ENCODE data around the gene OR5J2.
"Not testable (repeated sequence)": the region's sequence is repeated elsewhere in the genome, so short reads cannot be mapped to it uniquely, and the experiment has no call there.

OR5J2 gene

DNA sequence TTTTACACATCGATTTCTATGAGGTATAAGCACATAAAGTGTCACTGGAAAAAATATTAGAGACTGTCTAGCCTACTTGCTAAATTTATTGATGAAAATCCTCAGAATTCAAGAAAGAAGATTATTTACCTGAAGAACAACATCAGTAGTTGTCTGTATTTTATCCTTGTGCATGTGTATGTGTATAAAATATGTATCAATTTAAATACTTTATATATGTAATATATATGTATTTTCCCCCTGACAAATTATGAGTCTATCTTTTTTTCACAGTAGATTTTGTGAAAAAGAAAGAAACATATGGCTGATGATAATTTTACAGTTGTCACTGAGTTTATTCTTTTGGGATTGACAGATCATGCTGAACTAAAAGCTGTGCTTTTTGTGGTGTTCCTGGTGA is at the start of gene OR5J2:
TSS of gene OR5J2 (plus strand) at position 301 of the 400 bp plus-strand sequence. CDS start at position 301, 0 bp downstream.
- no peak for DNase-seq (ENCODE audit: low spot score)

DNA sequence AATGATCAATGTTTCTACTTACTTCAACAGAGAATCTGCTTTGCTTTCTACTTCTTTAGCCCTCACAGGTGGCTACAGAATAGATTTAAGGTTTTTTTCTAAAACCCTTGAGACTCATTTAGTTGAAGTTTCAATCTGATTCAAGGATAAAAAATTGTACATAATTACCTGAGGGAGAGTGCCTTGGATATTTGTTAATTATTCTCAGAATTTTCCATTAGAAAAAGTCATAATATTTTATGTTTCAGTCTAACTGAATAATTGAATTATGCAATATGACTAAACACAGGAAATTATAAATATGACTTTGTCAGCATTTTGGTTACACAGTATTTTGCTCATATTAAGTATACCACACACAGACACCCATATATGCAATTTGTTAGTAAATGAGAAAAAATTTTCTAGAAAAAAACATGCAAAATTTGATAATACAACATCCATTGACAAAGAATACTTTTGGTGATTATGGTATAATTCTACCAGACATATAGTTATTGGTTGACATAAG is 36.2 kb upstream of the OR5J2 start, which contains the start of gene OR8J3:
TSS of gene OR8J3 (minus strand) at position 51 of the 511 bp plus-strand sequence. CDS start 2,483 bp downstream, outside the sequence.
- DNase-seq (ENCODE audit: low spot score): no peak

DNA sequence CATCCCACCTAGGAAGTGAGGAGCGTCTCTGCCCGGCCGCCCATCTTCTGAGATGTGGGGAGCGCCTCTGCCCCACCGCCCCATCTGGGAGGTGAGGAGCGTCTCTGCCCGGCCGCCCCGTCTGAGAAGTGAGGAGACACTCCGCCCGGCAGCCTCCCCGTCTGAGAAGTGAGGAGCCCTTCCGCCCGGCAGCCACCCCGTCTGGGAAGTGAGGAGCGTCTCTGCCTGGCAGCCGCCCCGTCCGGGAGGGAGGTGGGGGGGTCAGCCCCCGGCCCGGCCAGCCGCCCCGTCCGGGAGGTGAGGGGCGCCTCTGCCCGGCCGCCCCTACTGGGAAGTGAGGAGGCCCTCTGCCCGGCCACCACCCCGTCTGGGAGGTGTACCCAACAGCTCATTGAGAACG is 32.7 kb upstream of the OR5J2 start:
- DNase-seq (ENCODE audit: low spot score): not testable (repeated sequence)

DNA sequence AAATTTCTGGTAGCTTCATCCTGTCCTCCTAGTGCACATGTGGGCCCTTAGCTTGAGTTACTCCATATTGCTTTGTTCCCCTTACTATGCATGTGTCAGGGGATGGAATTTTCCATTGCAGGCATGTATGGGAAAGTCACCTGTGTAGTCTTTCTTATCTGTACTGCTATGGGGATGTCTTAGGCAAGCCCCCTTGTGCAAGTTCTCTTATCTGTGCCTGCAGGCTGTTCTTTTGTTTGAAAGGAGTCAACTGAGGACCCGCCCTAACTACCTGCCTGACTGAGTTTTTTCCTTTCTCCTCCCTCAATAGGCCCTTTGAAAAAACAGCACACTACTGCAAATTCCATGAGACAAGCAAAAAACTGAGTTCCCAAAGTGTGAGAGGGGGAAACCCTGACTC is 25.0 kb upstream of the OR5J2 start:
- no peak for DNase-seq (ENCODE audit: low spot score)

DNA sequence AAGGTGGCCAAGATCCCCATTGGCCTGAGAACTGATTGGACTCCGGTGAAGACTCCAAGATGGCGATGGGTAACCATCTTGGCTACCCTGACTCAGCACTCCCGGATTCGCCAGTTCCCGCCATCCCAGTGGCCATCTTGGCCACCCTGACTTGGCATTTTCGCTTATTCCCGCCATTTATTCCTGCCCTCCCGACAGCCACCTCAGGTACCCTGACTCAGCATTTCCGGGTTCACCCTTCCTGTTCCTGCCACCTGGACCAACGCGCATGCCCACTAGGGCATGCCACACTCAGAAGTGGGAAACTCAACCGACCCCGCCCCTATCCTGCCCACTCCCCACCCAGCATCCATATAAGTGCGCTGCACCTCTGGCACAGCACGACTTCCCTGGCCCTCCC is 24.1 kb upstream of the OR5J2 start:
- no peak for DNase-seq (ENCODE audit: low spot score)

DNA sequence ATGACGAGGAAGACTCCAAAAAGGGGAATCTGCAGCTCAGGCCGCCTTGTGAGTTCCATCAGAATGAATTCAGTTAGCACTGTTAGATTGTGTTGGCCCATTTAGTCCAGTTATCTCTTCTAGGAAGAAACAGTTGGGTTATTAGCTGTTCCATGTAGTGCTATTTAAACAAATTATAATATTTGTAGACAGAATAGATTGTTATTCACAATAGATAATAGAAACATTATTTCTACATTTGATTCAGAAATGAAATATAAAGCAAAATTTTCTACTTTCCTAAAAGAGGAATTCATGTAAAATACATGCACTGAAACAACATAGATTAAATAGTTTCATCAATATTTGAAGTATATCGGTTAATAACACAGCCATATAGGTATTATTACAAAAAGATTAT is 16.2 kb upstream of the OR5J2 start, which contains the start of gene OR8K5:
TSS of gene OR8K5 (minus strand) at position 101 of the 400 bp plus-strand sequence. CDS start at position 101, 0 bp downstream.
- no peak for DNase-seq (ENCODE audit: low spot score)

DNA sequence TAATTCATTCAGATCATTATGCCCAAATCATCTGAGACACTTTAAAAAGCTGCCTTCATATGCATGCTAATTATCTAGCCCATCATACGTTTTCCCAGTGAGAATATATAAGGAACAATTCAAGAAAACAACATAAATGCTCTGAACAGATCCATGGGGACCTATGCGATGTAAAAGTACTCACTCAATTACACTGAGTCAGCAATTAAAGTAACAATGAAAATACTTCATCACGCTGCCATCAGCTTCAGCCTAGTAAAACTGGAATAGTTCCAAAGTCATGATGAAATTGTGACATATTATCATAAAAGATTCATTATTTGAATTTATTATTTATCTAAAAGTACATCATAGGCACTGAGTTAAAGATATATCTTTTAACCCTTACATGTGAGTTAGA is 12.6 kb upstream of the OR5J2 start:
- no peak for DNase-seq (ENCODE audit: low spot score)

DNA sequence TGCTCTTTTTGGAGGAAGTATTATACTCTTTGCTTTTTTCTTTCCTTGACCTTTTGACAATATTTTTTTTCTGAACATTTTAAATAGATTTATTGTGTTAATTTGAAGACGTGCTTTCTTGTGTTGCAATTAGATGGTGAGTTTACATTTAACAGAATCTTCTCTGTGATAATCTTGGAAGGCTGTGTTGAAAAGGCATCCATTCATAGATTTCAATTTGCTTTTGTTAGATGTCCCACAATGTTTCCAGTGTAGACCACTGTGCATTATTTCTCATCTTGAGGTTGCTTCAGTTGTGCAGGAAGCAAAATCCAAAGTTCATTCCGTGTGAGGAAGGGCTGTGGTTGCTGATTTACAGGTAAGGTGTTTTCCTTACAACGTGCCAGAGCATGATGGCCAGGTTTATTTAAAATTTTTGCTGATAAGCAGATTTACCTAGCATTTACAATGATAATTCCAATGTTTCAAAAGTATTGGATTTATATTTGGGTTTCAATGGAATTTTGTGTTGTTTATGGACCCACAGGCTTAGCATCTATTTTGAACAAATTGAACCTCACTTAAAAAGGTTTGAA is 4.1 kb upstream of the OR5J2 start:
- no peak for DNase-seq (ENCODE audit: low spot score)

DNA sequence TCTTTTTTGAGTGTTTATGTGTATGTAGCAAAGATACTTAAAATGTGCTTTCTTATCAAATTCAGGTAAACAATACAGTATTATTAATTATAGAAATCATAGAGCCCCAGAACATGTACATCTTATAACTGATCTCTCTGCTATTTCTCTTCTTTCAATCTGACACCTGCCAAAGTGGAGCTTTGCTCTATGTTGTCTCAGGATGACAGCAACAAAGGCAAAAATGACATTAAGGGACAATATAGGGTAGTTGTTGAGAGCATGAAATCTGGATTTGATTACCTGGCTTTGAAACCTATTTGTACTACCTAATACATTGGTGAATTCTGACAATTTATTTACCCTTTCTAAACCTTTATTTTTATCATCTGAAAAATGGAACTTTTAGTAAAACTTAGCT is 7.0 kb downstream of the OR5J2 start:
- no peak for DNase-seq (ENCODE audit: low spot score)

DNA sequence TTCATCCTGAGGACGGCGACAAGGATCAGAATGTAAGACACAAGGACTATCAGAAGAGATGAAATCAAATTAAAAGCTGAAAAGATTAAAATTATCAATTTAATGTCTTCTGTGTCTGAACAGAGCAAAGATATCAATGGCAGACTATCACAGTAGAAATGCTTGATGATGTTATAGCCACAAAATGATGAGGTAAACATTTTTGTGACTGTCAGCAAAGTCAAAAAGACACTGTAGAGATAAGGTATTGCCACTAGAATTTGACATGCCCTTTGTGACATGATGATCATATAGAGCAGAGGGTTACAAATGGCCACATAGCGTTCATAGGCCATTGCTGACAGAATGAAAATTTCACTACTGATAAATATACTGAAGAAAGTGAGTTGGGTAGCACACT is 12.2 kb downstream of the OR5J2 start:
- DNase-seq (ENCODE audit: low spot score): no peak

DNA sequence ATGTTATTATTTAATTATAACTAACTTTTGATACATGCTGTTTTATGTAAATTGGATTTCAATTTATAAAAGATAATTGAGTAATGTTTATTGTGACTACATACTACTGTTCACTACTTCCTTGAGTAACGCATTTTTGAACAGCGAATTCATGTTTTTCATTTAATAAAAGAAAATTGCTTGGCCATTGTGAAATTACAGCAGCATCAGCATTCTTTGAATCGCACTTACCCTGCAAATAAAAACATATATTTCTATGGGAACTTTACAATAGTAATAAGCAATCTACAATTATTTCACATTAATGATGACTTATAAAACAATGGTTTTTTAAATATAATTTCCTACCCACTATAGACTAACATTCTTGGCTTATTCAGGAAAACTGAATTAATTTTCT is 20.3 kb downstream of the OR5J2 start:
- no peak for DNase-seq (ENCODE audit: low spot score)

DNA sequence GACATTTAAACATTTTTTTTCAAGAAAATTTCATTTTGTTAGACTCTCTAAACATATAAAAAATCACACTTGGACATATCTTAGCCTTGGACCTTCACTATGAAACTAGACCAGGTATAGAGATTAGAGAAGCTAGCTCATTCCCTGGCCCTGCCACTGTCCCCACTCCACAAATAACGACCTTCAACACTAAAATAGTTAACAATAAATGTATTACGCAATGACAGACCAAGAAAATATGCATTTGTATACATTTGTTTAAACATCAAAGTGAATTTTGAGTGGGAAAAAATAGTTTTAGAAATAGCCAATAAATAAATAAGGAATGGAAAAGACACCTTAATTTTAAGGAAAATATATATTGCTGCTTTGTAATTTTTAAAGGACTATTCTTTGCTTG is 20.9 kb downstream of the OR5J2 start:
- no peak for DNase-seq (ENCODE audit: low spot score)

DNA sequence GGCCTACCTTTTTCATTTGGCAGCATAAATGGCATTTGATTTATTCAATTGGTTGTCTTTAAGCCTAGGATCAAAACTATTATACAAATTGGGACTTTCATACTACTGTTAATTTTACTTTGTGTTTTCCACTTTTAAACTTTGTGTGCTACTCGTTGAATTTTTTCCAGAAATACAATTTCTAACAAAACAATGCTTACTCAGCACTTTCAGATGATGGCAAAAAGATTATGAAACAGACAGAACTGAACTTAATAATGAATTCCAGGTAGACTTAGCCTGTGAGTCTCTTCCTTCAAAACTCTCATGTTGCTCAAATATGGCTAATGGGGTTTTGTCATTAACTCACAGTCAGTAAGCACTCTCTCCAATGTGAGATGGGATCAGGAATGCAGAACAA is 31.4 kb downstream of the OR5J2 start:
- no peak for DNase-seq (ENCODE audit: low spot score)

DNA sequence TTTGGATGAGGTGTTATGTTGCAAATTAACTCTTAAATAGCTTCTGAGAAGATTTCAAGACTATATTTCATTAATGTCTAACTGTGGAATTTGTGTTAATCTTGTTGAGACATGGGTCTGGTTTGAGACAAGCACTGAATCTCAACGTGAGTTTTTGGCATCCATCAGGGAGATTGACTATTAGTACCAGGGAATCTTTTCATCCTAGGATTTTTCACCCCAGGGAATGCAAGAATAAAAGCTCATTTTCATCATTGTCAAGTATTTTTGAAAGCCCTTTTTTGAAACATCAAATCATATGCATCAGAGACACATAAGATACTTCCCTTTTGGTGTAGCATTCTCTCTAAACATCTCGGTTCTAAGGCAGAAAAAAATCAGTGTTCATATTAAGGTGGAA is 38.1 kb downstream of the OR5J2 start:
- DNase-seq (ENCODE audit: low spot score): no peak

DNA sequence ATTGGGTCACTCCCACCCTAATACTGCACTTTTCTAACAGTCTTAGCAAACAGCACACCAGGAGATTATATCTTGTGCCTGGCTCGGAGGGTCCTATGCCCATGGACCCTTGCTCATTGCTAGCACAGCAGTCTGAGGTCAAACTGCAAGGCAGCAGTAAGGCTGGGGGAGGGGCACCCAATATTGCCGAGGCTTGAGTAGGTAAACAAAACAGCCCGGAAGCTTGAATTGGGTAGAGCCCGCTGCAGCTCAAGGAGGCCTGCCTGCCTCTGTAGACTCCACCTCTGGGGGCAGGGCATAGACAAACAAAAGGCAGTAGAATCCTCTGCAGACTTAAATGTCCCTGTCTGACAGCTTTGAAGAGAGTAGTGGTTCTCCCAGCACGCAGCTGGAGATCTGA is 43.3 kb downstream of the OR5J2 start:
- DNase-seq (ENCODE audit: low spot score): not testable (repeated sequence)

Measured in kidney tubule cell (primary cell).